ENCODE data around the gene NCDN.

NCDN gene, protein sequence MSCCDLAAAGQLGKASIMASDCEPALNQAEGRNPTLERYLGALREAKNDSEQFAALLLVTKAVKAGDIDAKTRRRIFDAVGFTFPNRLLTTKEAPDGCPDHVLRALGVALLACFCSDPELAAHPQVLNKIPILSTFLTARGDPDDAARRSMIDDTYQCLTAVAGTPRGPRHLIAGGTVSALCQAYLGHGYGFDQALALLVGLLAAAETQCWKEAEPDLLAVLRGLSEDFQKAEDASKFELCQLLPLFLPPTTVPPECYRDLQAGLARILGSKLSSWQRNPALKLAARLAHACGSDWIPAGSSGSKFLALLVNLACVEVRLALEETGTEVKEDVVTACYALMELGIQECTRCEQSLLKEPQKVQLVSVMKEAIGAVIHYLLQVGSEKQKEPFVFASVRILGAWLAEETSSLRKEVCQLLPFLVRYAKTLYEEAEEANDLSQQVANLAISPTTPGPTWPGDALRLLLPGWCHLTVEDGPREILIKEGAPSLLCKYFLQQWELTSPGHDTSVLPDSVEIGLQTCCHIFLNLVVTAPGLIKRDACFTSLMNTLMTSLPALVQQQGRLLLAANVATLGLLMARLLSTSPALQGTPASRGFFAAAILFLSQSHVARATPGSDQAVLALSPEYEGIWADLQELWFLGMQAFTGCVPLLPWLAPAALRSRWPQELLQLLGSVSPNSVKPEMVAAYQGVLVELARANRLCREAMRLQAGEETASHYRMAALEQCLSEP

DNA sequence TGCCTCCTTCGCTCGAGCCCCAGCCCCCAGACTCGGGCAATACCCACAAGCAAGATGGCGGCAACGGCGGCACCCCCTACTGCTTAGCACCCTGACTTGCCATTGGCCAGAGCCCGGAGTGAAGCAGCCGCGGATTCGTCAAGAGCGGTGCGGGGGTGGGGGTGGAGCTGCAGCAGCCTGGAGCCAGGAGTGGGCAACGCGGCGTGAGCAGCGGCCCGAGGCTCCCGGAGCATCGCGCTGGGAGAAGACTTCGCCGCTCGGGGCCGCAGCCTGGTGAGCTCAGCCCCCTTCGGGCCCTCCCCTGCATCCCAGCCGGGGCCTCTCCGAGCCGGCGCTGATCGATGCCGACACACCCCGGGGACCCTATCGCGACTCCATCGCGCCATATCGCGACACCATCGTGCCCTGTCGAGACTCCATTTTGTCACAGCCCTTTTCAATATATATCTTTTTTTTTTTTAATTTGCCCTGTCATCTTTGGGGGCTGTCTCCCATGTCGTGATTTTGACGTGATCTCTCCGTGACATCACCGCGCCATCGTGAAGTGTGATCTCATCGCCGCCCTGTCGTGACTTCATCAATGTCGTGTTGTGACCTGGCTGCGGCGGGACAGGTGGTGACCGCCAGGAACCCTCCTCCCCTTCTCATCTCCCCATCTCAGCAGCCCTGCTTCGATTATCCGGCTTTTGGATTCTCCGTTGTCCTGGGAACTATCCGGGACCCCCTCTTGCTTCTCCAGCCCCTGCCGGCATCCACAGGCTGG is at the start of gene NCDN:
Gene NCDN, plus strand, starts transcription at position 189 of the 763 bp plus-strand sequence. Its CDS starts 392 bp downstream, at position 581.
- peak; percentile 94 for DNase-seq

- DNase-seq = no peak
These were observed 49.7 kb upstream of the NCDN start for GRCh38 chr1:35507947-35508346.

GRCh38 chr1:35509558-35509957 is 48.0 kb upstream of the NCDN start:
- DNase-seq = no peak

DNA sequence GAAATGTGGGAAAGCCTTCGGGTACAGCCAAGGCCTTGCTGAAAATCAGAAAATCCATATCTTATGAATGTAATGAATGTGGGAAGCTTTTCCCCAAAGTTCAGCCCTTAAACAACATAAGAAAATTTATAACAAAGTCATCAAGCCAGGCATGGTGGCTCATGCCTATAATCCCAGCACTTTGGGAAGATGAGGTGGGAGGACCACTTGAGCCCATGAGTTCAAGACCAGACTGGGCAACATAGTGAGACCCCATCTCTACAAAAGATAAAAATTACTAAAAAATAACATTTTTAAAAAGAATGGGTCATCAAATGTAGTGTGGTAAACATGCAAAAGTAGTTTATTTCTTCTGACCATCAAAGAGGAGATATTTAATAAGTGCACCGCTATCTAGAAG is 46.3 kb upstream of the NCDN start:
- no peak for DNase-seq

- DNase-seq = no peak
These were observed 39.4 kb upstream of the NCDN start for GRCh38 chr1:35518183-35518582.

- DNase-seq = no peak
These were observed 38.2 kb upstream of the NCDN start for GRCh38 chr1:35519432-35519831.

- DNase-seq = no peak
These were observed 33.5 kb upstream of the NCDN start for GRCh38 chr1:35524106-35524505.

- no peak for DNase-seq
These were observed 27.4 kb upstream of the NCDN start for GRCh38 chr1:35530168-35530567.

DNA sequence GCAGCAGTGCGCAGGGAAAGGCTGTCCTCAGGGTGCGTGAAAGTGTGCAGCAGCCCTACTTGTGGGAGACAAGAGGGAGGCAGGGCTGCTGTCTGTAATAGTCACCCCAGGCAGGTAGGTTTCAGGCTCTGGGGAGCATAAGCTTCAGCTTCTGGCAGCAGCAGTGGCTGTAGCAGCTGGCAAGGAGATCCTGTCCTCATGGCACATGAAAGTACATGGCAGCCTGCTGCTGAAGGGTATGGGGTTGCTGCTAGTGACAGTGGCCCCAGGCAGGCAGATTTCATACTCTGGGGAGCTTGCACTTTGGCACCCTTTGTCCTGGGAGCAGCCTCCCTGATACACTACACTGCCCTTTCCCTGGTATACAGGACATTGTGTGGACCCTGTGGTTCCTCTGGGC is 26.7 kb upstream of the NCDN start:
- DNase-seq = no peak

GRCh38 chr1:35531368-35531767 is 26.2 kb upstream of the NCDN start:
- DNase-seq = no peak

GRCh38 chr1:35532497-35533223 is 24.9 kb upstream of the NCDN start:
- no peak for DNase-seq

GRCh38 chr1:35533586-35533985 is 24.0 kb upstream of the NCDN start:
- no peak for DNase-seq

DNA sequence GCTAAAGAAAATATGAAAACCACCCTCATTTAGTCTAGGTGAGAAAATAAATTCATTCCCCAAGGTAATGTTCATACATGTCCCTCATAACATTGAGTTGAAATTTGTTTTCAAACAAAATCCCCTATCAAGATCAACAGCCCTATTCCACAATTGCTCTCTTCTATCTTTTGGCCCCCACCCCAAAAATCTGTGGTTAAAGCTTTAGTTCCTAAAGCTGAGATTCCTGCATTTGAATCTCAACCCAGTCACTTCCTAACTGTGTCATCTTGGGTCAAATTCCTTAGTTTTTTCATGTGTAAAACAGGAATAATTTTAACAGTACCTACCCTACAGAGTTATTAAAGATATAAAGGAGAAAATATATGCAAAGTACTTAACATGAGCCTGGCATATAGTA is 22.4 kb upstream of the NCDN start:
- no peak for DNase-seq

DNA sequence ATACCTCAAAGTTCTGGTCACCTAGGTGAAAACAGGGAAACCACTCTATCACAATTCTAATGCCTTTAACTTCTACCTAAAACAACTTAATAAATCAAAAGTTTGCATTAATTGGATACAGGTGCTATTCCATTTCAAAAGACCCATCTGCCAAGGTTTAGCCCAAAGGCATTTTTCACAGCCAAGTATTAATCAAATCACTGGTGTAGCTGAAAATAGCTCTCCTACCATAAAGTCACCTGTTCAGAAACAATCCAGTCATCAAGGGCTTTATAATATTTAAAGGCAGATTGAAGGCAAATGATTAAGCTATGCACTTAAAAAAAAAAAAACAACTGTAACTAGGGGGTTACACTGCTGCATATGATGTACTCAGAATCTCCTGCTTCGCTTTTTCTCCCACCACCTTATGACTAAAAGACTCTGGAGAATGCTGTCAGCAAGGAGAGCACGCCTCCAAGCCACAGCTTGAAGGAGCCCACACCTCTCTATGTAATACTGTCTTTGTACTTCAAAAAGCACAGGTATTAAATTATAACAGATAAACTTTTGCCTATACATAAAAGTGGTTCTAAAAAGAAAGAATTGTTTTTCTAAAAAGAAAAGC is 20.9 kb upstream of the NCDN start:
- DNase-seq = no peak

GRCh38 chr1:35537806-35538205 is 19.8 kb upstream of the NCDN start:
- no peak for DNase-seq

DNA sequence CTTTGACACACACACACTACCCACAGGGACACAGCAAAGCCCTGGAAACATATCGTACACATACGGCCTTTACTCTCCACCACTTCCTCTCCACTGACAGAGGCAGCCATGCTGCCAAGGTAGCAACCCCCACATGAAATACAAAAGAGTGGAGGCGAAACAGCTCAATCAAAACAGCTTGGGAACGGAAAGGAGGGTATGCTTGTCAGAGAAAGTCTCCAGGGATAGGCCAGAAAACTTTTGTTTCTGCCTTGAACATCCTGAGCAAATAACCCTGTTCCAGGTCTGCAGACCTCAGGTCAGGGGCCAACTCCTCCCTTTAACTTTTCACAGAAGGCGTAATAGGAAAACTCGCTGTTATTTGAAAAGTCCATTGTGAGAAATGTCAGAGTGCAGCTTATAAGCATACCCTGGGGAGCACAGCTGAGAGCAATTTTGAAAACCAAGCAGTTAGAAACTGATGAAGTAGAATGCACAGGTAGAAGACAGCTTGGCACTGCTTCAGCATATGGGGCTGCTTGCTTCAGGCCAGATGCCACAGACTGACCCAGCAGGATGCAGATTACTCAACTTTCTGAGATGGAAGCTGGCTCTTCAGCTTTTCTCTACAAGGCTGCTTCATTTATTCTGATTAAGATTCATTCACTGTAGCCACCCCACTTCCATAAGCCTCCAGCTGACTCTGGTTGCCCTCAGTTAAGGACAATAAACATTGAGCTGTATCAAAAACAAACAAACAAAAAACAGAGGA is 18.4 kb upstream of the NCDN start:
- peak; percentile 27 for DNase-seq

- no peak for DNase-seq
These were observed 17.8 kb upstream of the NCDN start for GRCh38 chr1:35539824-35540261.

DNA sequence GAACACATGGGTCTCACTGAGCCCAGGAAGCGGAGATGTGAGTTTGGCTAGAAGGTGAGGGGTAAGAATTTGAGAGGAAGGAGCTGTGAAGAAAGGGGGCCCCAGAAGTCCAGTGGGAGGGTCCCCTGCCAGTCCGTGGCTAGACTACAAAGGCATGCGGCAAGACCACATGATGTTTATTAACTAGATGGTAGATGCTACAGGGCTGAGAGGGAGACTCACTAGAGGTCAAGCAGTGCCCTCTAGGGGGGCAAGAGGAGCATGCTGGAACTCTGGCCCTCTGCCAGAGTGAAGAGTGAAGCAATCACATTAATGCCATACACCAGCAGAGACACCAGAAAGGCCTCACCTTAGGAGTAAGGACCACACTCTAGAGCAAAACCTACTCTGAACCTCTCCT is 12.6 kb upstream of the NCDN start:
- peak; percentile 49 for DNase-seq

- no peak for DNase-seq
These were observed 11.0 kb upstream of the NCDN start for GRCh38 chr1:35546614-35547013.

DNA sequence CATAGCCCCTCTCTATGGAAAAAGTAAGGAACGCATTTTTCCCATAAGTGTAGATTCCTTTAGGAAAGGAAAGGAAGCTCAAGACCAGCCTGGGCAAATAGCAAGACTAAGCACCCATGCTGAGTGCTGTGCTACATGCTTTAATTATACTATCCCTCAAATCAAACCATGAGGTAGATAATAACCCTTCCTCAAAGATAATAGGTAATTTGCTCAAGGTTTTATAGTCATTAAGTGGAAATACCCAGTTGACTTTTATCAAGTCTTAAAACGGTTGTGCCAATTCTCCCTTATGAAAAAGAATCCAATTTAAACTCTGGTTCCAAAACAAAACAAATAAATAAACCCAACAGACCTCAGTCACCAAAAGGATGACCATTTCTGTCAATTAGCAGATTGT is 3.7 kb upstream of the NCDN start:
- DNase-seq = no peak
